NB4 (cell line): ENCODE measurements around the gene WIF1.

Experiments
- DNase-seq: peaks from one replicate; pipeline ENCODE4 v3.0.0; 2010; ENCODE audit warnings: low read depth
- H3K4me3 ChIP-seq: one replicate; pipeline ENCODE4 v1.5.1; 2011; ENCODE audit warnings: mild to moderate bottlenecking, low read depth, low read length, moderate library complexity
- MAX ChIP-seq: IDR thresholded peaks from 2 replicates; pipeline ENCODE4 v1.6.1; 2011; ENCODE audit warnings: low read depth, low read length
- MYC ChIP-seq: IDR thresholded peaks from 2 replicates; pipeline ENCODE4 v1.6.1; 2011; ENCODE audit warnings: low read depth, low read length
- POLR2A ChIP-seq: IDR thresholded peaks from 2 replicates; pipeline ENCODE4 v1.6.1; 2011; ENCODE audit warnings: mild to moderate bottlenecking; ENCODE audit not compliant: insufficient read length; ENCODE audit errors: extremely low read depth
- TF ChIP-seq, protein P1 (sequence below): IDR thresholded peaks from one replicate; pipeline ENCODE4 v1.5.1; 2012; ENCODE audit warnings: low read depth, low read length

The WIF1 gene

GRCh38 chr12:65022960-65023359 is 98.1 kb downstream of the WIF1 start:
- TF ChIP-seq POLR2A (no peak), MAX (no peak), MYC (no peak)
- TF ChIP-seq, protein P1, sequence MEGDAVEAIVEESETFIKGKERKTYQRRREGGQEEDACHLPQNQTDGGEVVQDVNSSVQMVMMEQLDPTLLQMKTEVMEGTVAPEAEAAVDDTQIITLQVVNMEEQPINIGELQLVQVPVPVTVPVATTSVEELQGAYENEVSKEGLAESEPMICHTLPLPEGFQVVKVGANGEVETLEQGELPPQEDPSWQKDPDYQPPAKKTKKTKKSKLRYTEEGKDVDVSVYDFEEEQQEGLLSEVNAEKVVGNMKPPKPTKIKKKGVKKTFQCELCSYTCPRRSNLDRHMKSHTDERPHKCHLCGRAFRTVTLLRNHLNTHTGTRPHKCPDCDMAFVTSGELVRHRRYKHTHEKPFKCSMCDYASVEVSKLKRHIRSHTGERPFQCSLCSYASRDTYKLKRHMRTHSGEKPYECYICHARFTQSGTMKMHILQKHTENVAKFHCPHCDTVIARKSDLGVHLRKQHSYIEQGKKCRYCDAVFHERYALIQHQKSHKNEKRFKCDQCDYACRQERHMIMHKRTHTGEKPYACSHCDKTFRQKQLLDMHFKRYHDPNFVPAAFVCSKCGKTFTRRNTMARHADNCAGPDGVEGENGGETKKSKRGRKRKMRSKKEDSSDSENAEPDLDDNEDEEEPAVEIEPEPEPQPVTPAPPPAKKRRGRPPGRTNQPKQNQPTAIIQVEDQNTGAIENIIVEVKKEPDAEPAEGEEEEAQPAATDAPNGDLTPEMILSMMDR, result no peak
- DNase-seq, result no peak

DNA sequence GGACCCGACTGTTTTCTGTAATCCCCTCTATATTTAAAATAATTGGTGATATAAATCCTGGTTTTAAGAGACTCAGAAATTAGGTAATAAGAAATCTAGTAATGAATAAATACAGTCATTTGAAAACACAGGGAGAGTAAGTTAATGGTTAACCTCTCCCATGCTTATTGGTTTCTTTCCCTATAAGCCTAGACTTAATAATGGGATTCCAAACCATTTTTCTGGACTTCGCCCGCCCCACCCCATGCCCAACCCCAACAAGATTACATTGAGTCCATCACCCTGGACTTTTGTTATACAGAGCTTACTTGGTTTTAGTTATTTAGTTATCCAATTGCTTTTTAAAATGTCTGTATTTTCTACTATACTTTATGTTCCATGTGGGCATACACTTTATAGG is 98.7 kb downstream of the WIF1 start:
- H3K4me3 ChIP-seq, result no peak overlapping the region
- DNase-seq, result no peak
- TF ChIP-seq MAX (no peak), POLR2A (no peak), MYC (no peak)
- TF ChIP-seq, protein P1, result no peak

More at GRCh38 chr12:65022960-65023359, 98.1 kb downstream of the WIF1 start:
- H3K4me3 ChIP-seq, result no peak overlapping the region

DNA sequence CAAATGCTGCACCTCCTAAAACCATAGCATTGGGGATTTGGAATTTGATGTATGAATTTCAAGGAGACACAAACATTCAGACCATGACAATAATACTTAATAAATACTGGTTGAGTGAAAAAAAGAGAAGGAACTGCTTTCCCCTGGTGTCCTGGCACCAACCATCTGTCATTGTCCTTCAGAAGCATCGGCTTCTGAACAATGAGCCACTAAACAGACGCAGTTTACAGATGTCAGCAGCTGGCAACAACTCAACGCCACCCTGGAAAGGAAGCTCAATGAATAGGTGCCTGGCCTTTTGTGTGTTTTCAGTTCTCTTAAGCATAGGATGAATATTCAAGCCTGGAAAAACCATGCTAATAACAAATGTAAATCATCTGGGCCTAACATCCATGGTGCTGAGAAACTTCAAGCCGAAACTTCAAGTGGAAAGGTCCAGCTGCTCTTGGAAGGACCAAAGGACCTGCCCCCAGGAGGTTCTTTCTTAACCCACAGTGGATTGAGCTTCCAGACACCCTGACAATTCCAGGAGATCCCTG is 101.3 kb downstream of the WIF1 start:
- no peak overlapping the region for H3K4me3 ChIP-seq
- no peak for DNase-seq
- TF ChIP-seq, protein P1, result no peak
- TF ChIP-seq MYC, result no peak
- no peak for TF ChIP-seq MAX
- TF ChIP-seq POLR2A, result no peak

DNA sequence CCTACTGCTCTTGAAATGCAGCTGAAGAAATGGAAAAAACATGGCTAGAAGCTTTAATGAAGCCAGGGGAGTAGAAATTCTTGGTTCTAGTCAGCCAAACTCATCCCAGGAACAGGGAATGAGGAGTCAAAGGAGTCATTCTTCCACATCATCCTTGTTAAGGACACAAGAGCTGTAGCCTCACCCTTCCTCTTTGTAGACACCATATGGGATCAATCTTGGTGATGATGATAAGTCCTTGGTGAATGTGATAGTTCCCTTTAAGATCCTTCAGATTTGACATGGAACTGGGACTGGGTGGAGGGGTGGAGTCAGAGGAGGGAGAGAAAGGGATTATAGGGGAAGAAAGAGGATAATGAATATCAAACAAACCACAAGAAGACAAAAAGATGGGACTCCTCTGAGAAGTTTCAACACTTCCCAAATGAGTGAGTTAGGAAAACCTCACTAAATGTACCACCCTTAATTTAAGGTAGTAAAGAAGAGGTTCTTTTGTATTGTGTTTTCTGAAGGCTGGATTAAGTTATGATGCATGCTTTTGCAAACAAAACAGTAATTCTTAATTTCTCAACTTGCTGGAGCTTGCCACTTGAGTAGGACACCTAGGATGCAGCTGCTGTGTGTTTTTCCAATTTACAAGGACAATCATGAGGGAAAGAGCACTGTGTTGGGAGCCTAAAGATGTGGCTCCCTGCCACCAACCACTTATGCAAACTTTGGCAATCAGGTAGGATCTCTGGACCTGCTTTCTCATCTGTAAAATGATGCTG is 104.0 kb downstream of the WIF1 start:
- TF ChIP-seq POLR2A (no peak), MYC (no peak), MAX (no peak)
- TF ChIP-seq, protein P1, result no peak

DNA sequence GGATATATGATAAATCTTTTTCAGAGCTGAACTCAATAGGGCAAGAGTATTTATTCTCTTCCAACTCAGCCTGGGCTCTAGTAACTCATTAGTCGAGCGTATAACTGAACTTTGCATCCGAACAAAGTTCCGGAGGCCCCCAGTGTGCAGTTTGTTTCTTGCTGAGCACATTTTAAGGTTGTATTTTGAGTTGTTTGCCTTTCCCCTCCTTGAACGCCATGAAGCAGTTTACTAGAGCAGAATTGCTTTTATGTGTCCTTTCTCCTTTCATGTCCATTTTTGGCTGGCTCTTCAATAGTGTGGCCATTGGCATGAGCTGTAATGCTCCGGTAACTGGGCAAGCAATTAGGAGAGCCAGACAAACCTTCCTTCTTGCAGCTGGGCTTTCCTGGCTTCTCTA is 105.3 kb downstream of the WIF1 start:
- no peak overlapping the region for H3K4me3 ChIP-seq
- no peak for DNase-seq
- TF ChIP-seq MYC, result no peak
- TF ChIP-seq MAX, result no peak
- TF ChIP-seq, protein P1, result no peak
- no peak for TF ChIP-seq POLR2A

More for the DNA sequence above, 104.0 kb downstream of the WIF1 start:
- no peak overlapping the region for H3K4me3 ChIP-seq
- no peak for DNase-seq
